ENCODE data around the gene LHPP. TPM values are rescaled to one million over a fixed set of nuclear protein-coding genes. Genes with fewer than 3 reads are reported as not detected.

The LHPP gene
- polyA plus RNA-seq, 1 experiment = 7.1 TPM

DNA sequence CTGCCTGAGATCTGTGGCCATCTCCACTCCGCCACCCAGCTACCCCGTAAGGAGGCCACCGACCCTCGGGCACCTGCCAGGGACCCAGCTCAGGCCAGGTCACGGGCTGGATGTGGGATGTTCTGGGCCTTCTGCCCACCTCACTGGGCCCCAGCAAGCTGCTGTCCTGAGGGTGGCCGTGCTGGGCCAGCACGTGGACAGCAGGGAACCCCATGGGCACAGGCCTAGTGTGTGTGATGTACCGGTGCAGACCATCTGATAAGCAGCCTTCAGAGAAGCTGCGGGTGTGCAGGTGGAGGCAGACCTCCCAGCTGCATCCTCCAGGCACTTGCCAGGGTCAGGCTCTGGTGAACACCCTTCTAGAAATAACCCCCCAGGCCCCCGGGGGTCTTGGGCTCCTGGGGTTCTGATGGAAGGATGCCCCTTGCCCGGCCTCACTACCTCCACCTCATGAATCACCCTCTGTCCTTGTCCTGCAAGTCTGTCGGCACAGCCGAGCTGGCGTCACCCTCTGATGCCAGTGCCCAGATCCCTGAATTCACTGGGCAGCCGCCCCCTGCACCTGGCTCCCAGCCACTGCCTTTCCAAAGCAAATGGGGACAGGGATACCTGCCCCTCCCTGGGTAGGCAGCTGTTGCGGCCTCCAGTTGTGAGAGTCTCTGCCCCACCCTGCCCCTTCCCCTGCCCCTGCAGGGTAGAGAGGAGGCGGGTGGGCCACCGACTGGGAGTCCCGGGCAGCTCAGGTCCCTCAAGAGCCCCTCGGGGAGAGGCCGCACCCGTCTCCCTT, 142.8 kb downstream of the LHPP start:
- Histone ChIP-seq H3K4me3 (ENCODE audit: low read depth, low read length) (no peak overlapping the region), H3K27me3 (ENCODE audit: control insufficient read depth, insufficient read depth, low read length) (peaks cover 2% of the 10 kb centered on the region), H3K9me3 (ENCODE audit: control insufficient read depth, insufficient read depth, low read length) (no peaks in the 10 kb centered on the region; the same call in 1 of the 2 replicates), H3K27ac (ENCODE audit: low read depth, low read length) (no peak overlapping the region)
- TF ChIP-seq, protein P1, sequence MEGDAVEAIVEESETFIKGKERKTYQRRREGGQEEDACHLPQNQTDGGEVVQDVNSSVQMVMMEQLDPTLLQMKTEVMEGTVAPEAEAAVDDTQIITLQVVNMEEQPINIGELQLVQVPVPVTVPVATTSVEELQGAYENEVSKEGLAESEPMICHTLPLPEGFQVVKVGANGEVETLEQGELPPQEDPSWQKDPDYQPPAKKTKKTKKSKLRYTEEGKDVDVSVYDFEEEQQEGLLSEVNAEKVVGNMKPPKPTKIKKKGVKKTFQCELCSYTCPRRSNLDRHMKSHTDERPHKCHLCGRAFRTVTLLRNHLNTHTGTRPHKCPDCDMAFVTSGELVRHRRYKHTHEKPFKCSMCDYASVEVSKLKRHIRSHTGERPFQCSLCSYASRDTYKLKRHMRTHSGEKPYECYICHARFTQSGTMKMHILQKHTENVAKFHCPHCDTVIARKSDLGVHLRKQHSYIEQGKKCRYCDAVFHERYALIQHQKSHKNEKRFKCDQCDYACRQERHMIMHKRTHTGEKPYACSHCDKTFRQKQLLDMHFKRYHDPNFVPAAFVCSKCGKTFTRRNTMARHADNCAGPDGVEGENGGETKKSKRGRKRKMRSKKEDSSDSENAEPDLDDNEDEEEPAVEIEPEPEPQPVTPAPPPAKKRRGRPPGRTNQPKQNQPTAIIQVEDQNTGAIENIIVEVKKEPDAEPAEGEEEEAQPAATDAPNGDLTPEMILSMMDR (IDR thresholded peaks at IDR 0.05; ENCODE audit: low read depth, low read length) = no peak
- no peak for DNase-seq (ENCODE audit: low read depth, low spot score)
- ChIA-PET POLR2A (no interaction called here), CTCF (no interaction called here)

DNA sequence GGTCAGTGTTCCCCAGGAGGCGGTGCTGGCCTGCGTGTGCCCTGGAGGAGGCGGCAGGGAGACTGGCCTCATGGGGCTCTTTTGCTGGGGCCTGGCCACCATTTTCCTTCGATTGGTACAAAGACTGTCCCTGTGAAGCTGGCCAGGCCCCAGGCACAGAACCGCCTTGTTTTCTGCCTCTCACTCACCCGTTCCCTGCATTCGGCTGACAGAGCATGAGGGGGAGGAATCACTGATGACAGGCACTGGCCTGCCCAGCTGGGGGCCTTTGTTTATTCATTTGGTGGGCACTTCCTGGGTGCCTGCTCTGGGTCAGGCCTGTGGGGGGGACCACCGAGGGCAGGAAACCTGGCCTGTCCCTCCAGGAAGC, 143.4 kb downstream of the LHPP start:
- no peak overlapping the region for H3K4me3 ChIP-seq (ENCODE audit: low read depth, low read length)
- no peak overlapping the region for H3K27ac ChIP-seq (ENCODE audit: low read depth, low read length)
- H3K27me3 ChIP-seq (ENCODE audit: control insufficient read depth, insufficient read depth, low read length) = peaks cover 2% of the 10 kb centered on the region
- CTCF ChIA-PET = interaction anchor here (0.5 kb wide), 1 partner anchor 284 kb away, joined by 3 read pairs; no protein-coding TSS in a partner anchor
- TF ChIP-seq, protein P1 (IDR thresholded peaks at IDR 0.05; ENCODE audit: low read depth, low read length) = no peak
- no peaks in the 10 kb centered on the region; the same call in 1 of the 2 replicates for H3K9me3 ChIP-seq (ENCODE audit: control insufficient read depth, insufficient read depth, low read length)
- POLR2A ChIA-PET = no interaction called here
- DNase-seq (ENCODE audit: low read depth, low spot score) = no peak

DNA sequence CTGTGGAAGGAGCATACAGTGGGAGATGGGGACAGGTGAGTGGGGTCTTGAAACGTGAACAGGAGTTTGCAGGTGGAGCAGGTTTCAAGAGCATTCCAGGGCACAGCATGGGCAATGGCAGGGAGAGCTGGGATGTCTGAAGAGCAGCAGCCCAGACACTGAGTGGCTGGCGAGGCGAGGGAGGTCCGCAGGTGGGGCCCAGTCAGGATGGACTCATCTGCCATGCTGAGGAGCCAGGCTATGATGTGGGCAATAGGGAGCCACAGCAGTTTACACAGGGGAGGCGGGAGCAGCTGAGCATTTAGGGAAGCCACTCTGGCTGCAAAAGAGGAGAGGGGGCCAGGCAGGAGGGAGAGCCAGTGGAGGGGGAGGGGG, 143.8 kb downstream of the LHPP start:
- H3K4me3 ChIP-seq (ENCODE audit: low read depth, low read length) = no peak overlapping the region
- DNase-seq (ENCODE audit: low read depth, low spot score) = no peak
- TF ChIP-seq, protein P1 (IDR thresholded peaks at IDR 0.05; ENCODE audit: low read depth, low read length) = no peak
- H3K9me3 ChIP-seq (ENCODE audit: control insufficient read depth, insufficient read depth, low read length) = no peaks in the 10 kb centered on the region; the same call in 1 of the 2 replicates
- no peak overlapping the region for H3K27ac ChIP-seq (ENCODE audit: low read depth, low read length)
- H3K27me3 ChIP-seq (ENCODE audit: control insufficient read depth, insufficient read depth, low read length) = peaks cover 2% of the 10 kb centered on the region
- ChIA-PET POLR2A (no interaction called here), CTCF (interaction anchor here (0.5 kb wide), 1 partner anchor 284 kb away, joined by 3 read pairs; no protein-coding TSS in a partner anchor)

- ChIA-PET POLR2A (no interaction called here), CTCF (no interaction called here)
- H3K4me3 ChIP-seq (ENCODE audit: low read depth, low read length) = no peak overlapping the region
- TF ChIP-seq, protein P1 (IDR thresholded peaks at IDR 0.05; ENCODE audit: low read depth, low read length) = no peak
- no peak for DNase-seq (ENCODE audit: low read depth, low spot score)
- no peak overlapping the region for H3K27ac ChIP-seq (ENCODE audit: low read depth, low read length)
- no peaks in the 10 kb centered on the region; the same call in 1 of the 2 replicates for H3K9me3 ChIP-seq (ENCODE audit: control insufficient read depth, insufficient read depth, low read length)
- H3K27me3 ChIP-seq (ENCODE audit: control insufficient read depth, insufficient read depth, low read length) = peaks cover 2% of the 10 kb centered on the region
Observed at GRCh38 chr10:124605856-124606812, 144.5 kb downstream of the LHPP start.
